ENCODE data around the gene ZNF215.
"Not testable (repeated sequence)": the region's sequence is repeated elsewhere in the genome, so short reads cannot be mapped to it uniquely, and the experiment has no call there.

Gene ZNF215

DNA sequence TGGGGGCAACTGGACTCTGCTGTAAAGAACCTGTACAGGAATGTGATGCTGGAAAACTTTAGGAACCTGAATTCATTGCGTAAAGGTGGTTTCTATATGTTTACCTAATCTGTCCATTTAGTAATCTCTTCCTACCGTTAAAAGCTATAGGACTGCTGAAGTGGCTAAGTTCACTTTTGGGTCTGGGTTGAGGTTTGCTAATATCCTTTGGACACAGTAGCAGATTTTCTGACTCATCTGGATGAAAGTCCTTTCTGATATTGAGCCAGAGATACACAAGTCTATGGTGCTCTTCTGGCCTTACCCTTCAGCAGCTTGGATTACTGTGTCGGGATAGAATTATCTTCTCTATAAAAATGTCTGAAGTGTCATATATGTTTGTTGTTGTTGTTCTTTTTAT, 16.9 kb downstream of the ZNF215 start:
- DNase-seq, result no peak

DNA sequence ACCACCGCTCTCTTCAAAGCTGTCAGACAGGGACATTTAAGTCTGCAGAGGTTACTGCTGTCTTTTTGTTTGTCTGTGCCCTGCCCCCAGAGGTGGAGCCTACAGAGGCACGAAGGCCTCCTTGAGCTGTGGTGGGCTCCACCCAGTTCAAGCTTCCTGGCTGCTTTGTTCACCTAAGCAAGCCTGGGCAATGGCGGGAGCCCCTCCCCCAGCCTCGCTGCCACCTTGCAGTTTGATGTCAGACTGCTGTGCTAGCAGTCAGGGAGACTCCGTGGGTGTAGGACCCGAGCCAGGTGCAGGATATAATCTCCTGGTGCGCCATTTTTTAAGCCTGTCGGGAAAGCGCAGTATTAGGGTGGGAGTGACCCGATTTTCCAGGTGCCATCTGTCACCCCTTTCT, 28.0 kb downstream of the ZNF215 start:
- DNase-seq, result not testable (repeated sequence)

GRCh38 chr11:6962141-6962540, 35.9 kb downstream of the ZNF215 start:
- no peak for DNase-seq

DNA sequence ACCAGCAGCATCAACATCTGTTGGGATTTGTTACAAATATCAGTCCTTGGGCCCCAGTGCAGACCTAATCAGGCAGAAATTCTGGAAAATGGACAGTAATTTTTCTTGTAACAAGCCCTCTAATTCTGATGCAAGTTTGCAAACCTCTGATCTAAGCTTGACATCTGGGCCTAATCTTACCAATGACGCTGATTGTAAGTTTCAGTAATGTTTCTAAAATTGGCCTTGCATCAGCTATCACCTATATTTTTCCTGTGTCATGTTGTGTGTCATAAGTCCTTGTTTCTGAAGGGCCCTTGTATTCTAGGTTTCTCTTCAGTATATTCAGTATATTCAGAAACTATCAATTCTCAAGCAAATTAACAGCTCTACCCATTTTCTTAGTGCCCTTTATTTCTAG, 36.4 kb downstream of the ZNF215 start:
- DNase-seq, result no peak

DNA sequence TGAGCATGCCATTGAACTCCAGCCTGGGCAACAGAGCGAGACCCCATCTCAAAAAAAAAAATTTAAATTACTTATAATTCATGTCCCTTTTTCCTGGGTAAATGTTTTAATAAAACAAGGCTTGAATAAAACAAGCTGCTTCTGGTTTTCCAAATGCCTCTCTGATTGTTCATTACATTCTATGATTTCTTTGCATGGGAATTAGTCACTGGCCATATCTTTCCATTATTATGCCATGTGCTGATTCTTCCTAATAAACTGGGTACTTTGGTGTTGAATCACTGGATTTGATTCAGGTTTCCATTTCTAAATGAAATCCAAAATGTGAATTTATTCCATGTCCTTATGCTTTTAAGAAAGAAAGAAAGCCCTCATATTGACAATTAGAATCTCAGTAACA, 42.6 kb downstream of the ZNF215 start:
- no peak for DNase-seq

- DNase-seq, result not testable (repeated sequence)
Measured at GRCh38 chr11:6969854-6970253, 43.6 kb downstream of the ZNF215 start.

- no peak for DNase-seq
Measured at GRCh38 chr11:6979365-6979764, 53.1 kb downstream of the ZNF215 start.

DNA sequence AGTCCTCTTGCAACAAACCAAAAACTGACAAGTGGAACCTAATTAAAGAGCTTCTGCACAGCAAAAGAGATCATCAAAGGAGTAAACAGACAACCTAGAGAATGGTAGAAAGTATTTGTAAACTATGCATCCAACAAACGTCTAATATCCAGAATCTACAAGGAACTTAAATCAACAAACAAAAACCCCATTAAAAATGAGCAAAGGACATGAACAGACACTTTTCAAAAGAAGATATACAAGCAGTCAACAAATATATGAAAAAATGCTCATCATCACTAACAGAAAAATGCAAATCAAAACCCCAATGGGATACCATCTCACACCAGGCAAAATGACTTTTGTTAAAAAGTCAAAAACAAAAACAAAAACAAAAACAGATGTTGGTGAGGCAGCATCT, 60.3 kb downstream of the ZNF215 start:
- no peak for DNase-seq

GRCh38 chr11:6988506-6988905, 62.3 kb downstream of the ZNF215 start:
- DNase-seq, result no peak

DNA sequence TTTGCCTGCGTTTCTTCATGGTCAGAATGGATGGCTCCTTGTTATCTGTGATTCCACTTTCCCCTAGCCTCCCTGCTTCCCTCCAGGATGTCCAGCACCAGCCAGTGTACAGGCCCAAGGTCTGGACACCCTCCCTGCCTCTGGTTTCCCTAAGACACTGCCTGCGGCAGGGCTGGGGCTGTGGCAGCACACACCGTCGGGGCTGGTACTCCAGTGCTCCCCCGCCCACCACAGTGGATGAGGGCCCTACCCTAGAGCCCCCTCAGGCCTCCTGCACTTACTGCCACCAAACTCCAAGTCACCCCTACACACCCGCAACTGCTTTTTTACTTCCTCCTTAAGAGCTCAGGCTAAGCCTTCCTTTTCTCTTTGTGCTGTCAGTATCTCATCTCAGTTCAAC, 65.0 kb downstream of the ZNF215 start:
- no peak for DNase-seq

- no peak for DNase-seq
Measured at GRCh38 chr11:6992026-6992425, 65.8 kb downstream of the ZNF215 start.

GRCh38 chr11:6992457-6993417, 66.5 kb downstream of the ZNF215 start:
- DNase-seq, result no peak

GRCh38 chr11:6995703-6996102, 69.5 kb downstream of the ZNF215 start:
- no peak for DNase-seq

DNA sequence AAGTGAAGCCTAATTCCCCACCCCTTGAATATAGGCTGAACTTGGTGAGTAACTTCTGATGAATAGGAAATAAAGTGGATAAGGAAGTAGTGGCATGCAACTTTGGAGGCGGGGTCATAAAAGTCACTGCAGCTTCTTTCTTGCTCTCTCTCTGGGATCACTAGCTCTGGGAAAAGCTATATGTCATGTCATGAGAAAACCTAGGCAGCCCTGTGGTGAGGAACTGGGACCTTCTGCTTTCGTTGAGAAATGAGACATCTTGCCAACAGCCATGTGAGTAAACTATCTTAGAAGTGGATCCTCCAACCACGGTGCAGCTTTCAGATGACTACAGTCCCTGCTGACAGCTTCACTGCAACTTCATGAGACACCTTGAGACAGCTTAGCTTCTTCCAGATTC, 78.3 kb downstream of the ZNF215 start:
- no peak for DNase-seq
